HepG2 (cell line): ENCODE measurements around the gene SPESP1. TPM values are rescaled to one million over a fixed set of nuclear protein-coding genes. Genes with fewer than 3 reads are reported as not detected.

ENCODE experiments used
- ATAC-seq: fragments of 200-7000 bp; cut with Tn5 transposase; 3 replicates; pipeline ENCODE4 v1.9.1; 2020; ENCODE audit warnings: mild to moderate bottlenecking, moderate library complexity
- BruUV-seq: library from RNA; stranded (reverse); fragments of 400-500 nt; replicated peaks from 2 replicates; lab custom pipeline; 2021; lab: Mats Ljungman, UMichigan
- CTCF ChIA-PET: fragments of 300-600 bp; formaldehyde crosslinking; extraction: SDS; loops from one replicate; lab custom pipeline; 2021; ENCODE audit warnings: low total read pairs, inconsistent platforms, low intra/inter-chr PET ratio; lab: Yijun Ruan, JAX
- POLR2A ChIA-PET: fragments of 350-600 bp; sonication (Branson Sonifier 250); formaldehyde crosslinking; loops from one replicate; lab custom pipeline; 2020; ENCODE audit warnings: antibody characterized with exemption, inconsistent platforms; lab: Yijun Ruan, JAX
- DNase-seq: peaks from one replicate; pipeline ENCODE4 v3.0.0-alpha.2; 2015; ENCODE audit warnings: low spot score
- FAIRE-seq: peaks from 3 replicates; lab custom pipeline; 2011; peaks lifted over from hg19 to GRCh38; lab: Jason Lieb, UNC
- H2AFZ ChIP-seq: one replicate; pipeline ENCODE4 v1.6.1; 2011; ENCODE audit warnings: low read length, inconsistent platforms
- H3K27ac ChIP-seq: fragments of 300-600 bp; 3 replicates; pipeline ENCODE4 v1.8.0; 2011; ENCODE audit warnings: mixed run types, mild to moderate bottlenecking, mixed read lengths, low read length, inconsistent platforms; ENCODE audit not compliant: insufficient read depth; ENCODE audit errors: extremely low read length
- H3K27me3 ChIP-seq, 2 experiments: fragments of 200-600 bp in 1 of 2; 2 replicates in 1 of 2; 3 replicates in 1 of 2; pipeline versions ENCODE4 v1.6.0 to v1.8.0; 2011; ENCODE audit warnings: low read length in 2 of 2, mild to moderate bottlenecking in 2 of 2, moderate library complexity in 2 of 2, inconsistent platforms in 1 of 2; ENCODE audit not compliant: insufficient read depth in 2 of 2, control insufficient read depth in 1 of 2
- H3K36me3 ChIP-seq, 2 experiments: fragments of 200-600 bp in 1 of 2; replicated peaks in 1 of 2; 2 replicates in 1 of 2; 3 replicates in 1 of 2; pipeline versions ENCODE4 v1.5.1 to v1.8.0; 2011; ENCODE audit warnings: low read length in 2 of 2, inconsistent platforms in 1 of 2; ENCODE audit not compliant: insufficient read depth in 2 of 2, control insufficient read depth in 1 of 2
- H3K4me1 ChIP-seq: 2 replicates; pipeline ENCODE4 v1.5.1; 2012; ENCODE audit warnings: low read length, inconsistent platforms; ENCODE audit not compliant: insufficient read depth
- H3K4me2 ChIP-seq: 2 replicates; pipeline ENCODE4 v1.6.0; 2011; ENCODE audit warnings: low read depth, low read length, inconsistent platforms
- H3K4me3 ChIP-seq, 3 experiments: fragments of 200-600 bp in 1 of 3; sonication (generic), shearing (Covaris generic) in 1 of 3; replicated peaks in 1 of 3; 2 replicates each; pipeline ENCODE4 v1.5.1; 2011 to 2016; ENCODE audit warnings: low read length in 3 of 3, inconsistent platforms in 2 of 3, low read depth in 2 of 3, mild to moderate bottlenecking in 2 of 3, control low read depth in 1 of 3, mixed read lengths in 1 of 3; ENCODE audit not compliant: insufficient read depth in 1 of 3
- H3K79me2 ChIP-seq: one replicate; pipeline ENCODE4 v1.6.1; 2011; ENCODE audit warnings: low read length, inconsistent platforms; ENCODE audit not compliant: insufficient read depth
- H3K9ac ChIP-seq: 2 replicates; pipeline ENCODE4 v1.6.0; 2011; ENCODE audit warnings: mild to moderate bottlenecking, low read depth, low read length, inconsistent platforms; ENCODE audit not compliant: insufficient read depth
- H3K9me3 ChIP-seq: 2 replicates; pipeline ENCODE4 v1.5.1; 2012; ENCODE audit warnings: mild to moderate bottlenecking, low read length
- H4K20me1 ChIP-seq: 2 replicates; pipeline ENCODE4 v1.6.0; 2011; ENCODE audit warnings: inconsistent platforms, mild to moderate bottlenecking, low read length, moderate library complexity; ENCODE audit not compliant: insufficient read depth
- AKNA ChIP-seq: sonication (generic); formaldehyde crosslinking; IDR thresholded peaks from 2 replicates; pipeline ENCODE4 v1.4.0; 2020; ENCODE audit warnings: missing genetic modification reagents, borderline replicate concordance
- CENPT ChIP-seq: sonication (generic); formaldehyde crosslinking; IDR thresholded peaks from 2 replicates; pipeline ENCODE4 v1.8.0; 2022; ENCODE audit warnings: low read depth, mild to moderate bottlenecking, moderate library complexity, missing genetic modification reagents
- GMEB2 ChIP-seq: IDR thresholded peaks from 2 replicates; pipeline ENCODE4 v1.6.1; 2016; ENCODE audit warnings: missing biosample characterization, missing genetic modification reagents, low read depth
- HMG20A ChIP-seq: IDR thresholded peaks from 2 replicates; pipeline ENCODE4 v1.6.1; 2016; ENCODE audit warnings: borderline replicate concordance
- KLF9 ChIP-seq: IDR thresholded peaks from 2 replicates; pipeline ENCODE4 v1.6.1; 2016; ENCODE audit warnings: low read depth
- MAX ChIP-seq: IDR thresholded peaks from 2 replicates; pipeline ENCODE4 v1.6.1; 2012; ENCODE audit warnings: inconsistent platforms
- POGK ChIP-seq: sonication (generic); formaldehyde crosslinking; conservative IDR thresholded peaks from 2 replicates; pipeline ENCODE4 v1.8.0; 2022; ENCODE audit warnings: mild to moderate bottlenecking, moderate library complexity, missing genetic modification reagents
- SP140L ChIP-seq: sonication (generic); formaldehyde crosslinking; IDR thresholded peaks from 2 replicates; pipeline ENCODE4 v1.4.0; 2020; ENCODE audit warnings: missing genetic modification reagents, borderline replicate concordance
- ZBTB26 ChIP-seq: IDR thresholded peaks from 2 replicates; pipeline ENCODE4 v1.6.1; 2016; ENCODE audit warnings: missing compliant biosample characterization, missing genetic modification reagents, borderline replicate concordance
- ZNF20 ChIP-seq: sonication (generic); formaldehyde crosslinking; IDR thresholded peaks from 2 replicates; pipeline ENCODE4 v1.4.0; 2020; ENCODE audit warnings: mild to moderate bottlenecking, moderate library complexity, missing genetic modification reagents
- ZNF276 ChIP-seq: sonication (generic); formaldehyde crosslinking; IDR thresholded peaks from 2 replicates; pipeline ENCODE4 v1.4.0; 2020; ENCODE audit warnings: mild to moderate bottlenecking, low read depth, missing genetic modification reagents
- ZNF335 ChIP-seq: sonication (generic); formaldehyde crosslinking; IDR thresholded peaks from 2 replicates; pipeline ENCODE4 v1.4.0; 2020; ENCODE audit warnings: missing genetic modification reagents
- ZNF451 ChIP-seq: sonication (generic); formaldehyde crosslinking; IDR thresholded peaks from 2 replicates; pipeline ENCODE4 v1.5.0; 2020; ENCODE audit warnings: mild to moderate bottlenecking, missing genetic modification reagents
- ZNF543 ChIP-seq: sonication (generic); formaldehyde crosslinking; IDR thresholded peaks from 2 replicates; pipeline ENCODE4 v1.4.0; 2020; ENCODE audit warnings: mild to moderate bottlenecking, missing genetic modification reagents
- in situ Hi-C: cut with HindIII; loops from 2 replicates; pipeline ENCODE4 v1.10.0; 2017; ENCODE audit warnings: low pct_unique_long_range_greater_than_20kb; ENCODE audit not compliant: extremely low pct_ligation_motif_present
- intact Hi-C: fragments of 100-400 bp; cut with micrococcal nuclease; formaldehyde crosslinking; loops from one replicate; pipeline ENCODE4 v1.10.0; 2022; ENCODE audit not compliant: unreplicated experiment
- polyA plus RNA-seq, 8 experiments: library from polyadenylated mRNA; depleted of rRNA in 3 of 8; stranded (reverse) in 7 of 8; unstranded in 1 of 8; fragments of >200 nt; fragmentation: Illumina TruSeq in 4 of 8; extraction: Trizol in 4 of 8; gene quantifications; 2 replicates each; pipeline versions ENCODE4 v1.2.1 to v1.2.3, GENCODE V29; 2011 to 2016; ENCODE audit warnings: low read depth in 4 of 8, missing spikeins in 1 of 8, mixed read lengths in 1 of 8; ENCODE audit not compliant: insufficient read depth in 1 of 8
- total RNA-seq, 5 experiments: library from RNA; depleted of rRNA; stranded (reverse); fragments of >200 nt; fragmentation: Illumina TruSeq; extraction: Trizol; gene quantifications; 2 replicates each; pipeline ENCODE4 v1.2.3, GENCODE V29; 2016; ENCODE audit warnings: low read depth in 1 of 5

Gene SPESP1
- total and polyA plus RNA-seq, 2 of the 13 experiments (the other 11 are each of a cell fraction or from before 2014, with no cell fraction given): not detected

- no peak overlapping the region for H3K27ac ChIP-seq
- no peaks in the 10 kb centered on the region for H4K20me1 ChIP-seq
- in situ Hi-C loops (no loop called here), intact Hi-C loops (no loop called here)
- ATAC-seq (no peak), FAIRE-seq (no peak), DNase-seq (no peak)
- no peak overlapping the region for H3K9ac ChIP-seq
- H3K4me1 ChIP-seq: no peaks in the 10 kb centered on the region
- CTCF ChIA-PET: no interaction called here
- no peaks in the 10 kb centered on the region for H3K36me3 ChIP-seq
- no peak overlapping the region for H2AFZ ChIP-seq
- BruUV-seq: no TSS peak
- no peak overlapping the region for H3K4me2 ChIP-seq
- no peak overlapping the region for H3K4me3 ChIP-seq
- no peaks in the 10 kb centered on the region for H3K79me2 ChIP-seq
- no peaks in the 10 kb centered on the region for H3K27me3 ChIP-seq
- POLR2A ChIA-PET: no interaction called here
- no peaks in the 10 kb centered on the region for H3K9me3 ChIP-seq
- TF ChIP-seq POGK: no peak
- no peak for TF ChIP-seq ZNF451 (CRISPR knock-in tag)
- no peak for TF ChIP-seq SP140L
- TF ChIP-seq GMEB2 (CRISPR knock-in tag): no peak
- no peak for TF ChIP-seq CENPT (CRISPR knock-in tag)
- no peak for TF ChIP-seq ZNF20 (CRISPR knock-in tag)
- no peak for TF ChIP-seq HMG20A (CRISPR knock-in tag)
- TF ChIP-seq ZNF276 (CRISPR knock-in tag): no peak
- no peak for TF ChIP-seq MAX
- no peak for TF ChIP-seq ZNF335 (CRISPR knock-in tag)
- no peak for TF ChIP-seq ZNF543 (CRISPR knock-in tag)
- TF ChIP-seq AKNA (CRISPR knock-in tag): no peak
- no peak for TF ChIP-seq KLF9
- no peak for TF ChIP-seq ZBTB26 (CRISPR knock-in tag)
Measured at GRCh38 chr15:68969298-68969697, 39.0 kb downstream of the SPESP1 start.
